WI38 (cell line): ENCODE data around the gene ENTPD2.

Experiments used
- H3K4me3 ChIP-seq: 2 replicates; pipeline ENCODE4 v1.5.1; 2011; ENCODE audit warnings: low read depth, mild to moderate bottlenecking, control low read depth, low read length
- CTCF ChIP-seq: IDR thresholded peaks from 2 replicates; pipeline ENCODE4 v1.5.1; 2012; ENCODE audit warnings: low read depth, mild to moderate bottlenecking, control low read depth, low read length

ENTPD2 gene

DNA sequence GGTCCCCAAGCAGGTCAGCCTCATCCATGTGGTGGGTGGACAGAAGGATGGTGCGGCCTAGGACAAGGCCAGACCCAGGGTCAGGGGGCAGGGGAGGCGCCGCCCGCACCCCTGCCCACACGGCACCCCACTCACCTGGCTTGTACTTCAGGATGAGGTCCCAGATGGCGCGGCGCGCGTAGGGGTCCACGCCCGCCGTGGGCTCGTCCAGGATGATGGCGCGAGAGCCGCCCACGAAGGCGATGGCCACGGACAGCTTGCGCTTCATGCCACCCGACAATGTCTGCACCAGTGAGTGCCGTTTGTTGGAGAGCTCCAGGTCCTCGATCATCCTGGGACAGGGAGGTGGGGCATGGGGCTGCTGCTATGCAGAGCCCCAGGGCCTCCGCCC lies 38.3 kb downstream of the ENTPD2 start:
- no peak for TF ChIP-seq CTCF

GRCh38 chr9:137014776-137015539 lies 38.9 kb downstream of the ENTPD2 start:
- no peak for TF ChIP-seq CTCF
- no peak overlapping the region for H3K4me3 ChIP-seq

More for the DNA sequence above, 38.3 kb downstream of the ENTPD2 start:
- H3K4me3 ChIP-seq: no peak overlapping the region

DNA sequence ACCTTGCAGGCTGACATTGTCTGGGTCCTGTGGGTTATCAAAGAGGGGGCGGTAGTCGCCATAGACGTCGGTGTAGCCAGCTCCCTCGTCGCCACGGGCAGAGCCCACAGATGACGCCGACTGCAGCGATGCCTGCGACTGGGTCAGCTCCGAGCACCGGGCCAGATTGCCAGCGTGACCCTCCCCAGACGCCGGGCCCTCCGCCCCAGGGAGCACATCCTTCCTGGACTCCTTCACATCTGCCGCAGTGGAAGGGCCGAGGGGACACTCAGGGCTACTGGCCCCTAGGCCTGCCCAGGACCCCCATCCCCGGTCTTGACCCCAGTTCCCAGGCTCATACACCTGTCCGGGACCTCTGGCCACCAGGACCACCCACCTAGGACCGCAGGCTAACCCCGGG lies 39.7 kb downstream of the ENTPD2 start:
- H3K4me3 ChIP-seq: no peak overlapping the region
- no peak for TF ChIP-seq CTCF

GRCh38 chr9:137013571-137013940 lies 40.3 kb downstream of the ENTPD2 start:
- no peak for TF ChIP-seq CTCF
- no peak overlapping the region for H3K4me3 ChIP-seq

DNA sequence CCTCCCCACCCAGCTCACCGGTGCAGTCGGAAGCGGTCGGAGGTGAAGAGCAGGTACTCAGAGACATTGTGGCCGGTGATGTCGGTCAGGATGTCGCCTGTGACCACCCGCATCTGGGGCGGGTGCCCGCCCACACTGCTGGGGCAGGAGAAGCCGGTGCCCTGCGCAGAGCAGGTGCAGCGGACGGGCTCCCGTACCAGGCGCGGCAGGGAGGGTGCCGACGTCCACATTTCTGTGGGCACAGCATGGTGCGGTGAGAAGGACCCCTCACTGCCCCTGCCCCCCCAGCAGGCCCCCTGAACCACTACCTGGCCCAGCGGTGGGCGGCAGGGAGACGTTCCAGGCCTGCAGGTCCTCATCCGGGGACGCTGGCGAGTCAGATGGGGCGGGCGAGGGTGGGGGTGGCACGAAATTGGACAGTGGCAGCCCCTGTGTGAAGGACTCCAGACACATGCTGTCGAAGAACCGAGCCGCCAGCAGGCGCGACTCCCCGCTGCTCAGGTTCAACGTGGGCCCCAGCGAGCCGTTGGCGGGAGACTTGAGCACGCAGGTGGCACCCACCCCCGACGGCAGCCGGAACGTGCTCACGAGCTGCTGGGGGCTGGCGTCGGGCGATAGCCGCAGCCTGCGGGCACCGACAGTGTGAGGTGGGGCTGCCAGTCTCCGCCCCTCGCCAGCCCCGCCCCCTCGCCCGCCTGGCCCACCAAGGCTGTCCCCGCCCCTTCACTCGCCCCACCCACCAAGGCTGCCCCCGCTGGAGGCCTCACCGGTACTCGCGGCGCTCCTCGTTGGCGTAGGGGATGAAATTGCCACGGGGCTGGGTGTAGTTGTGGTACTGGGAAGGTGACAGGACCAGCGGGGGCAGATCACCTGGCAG lies 40.9 kb downstream of the ENTPD2 start:
- no peak overlapping the region for H3K4me3 ChIP-seq
- TF ChIP-seq CTCF: no peak

- no peak for TF ChIP-seq CTCF
- no peak overlapping the region for H3K4me3 ChIP-seq
Observed at GRCh38 chr9:137011907-137012675, 41.8 kb downstream of the ENTPD2 start.

DNA sequence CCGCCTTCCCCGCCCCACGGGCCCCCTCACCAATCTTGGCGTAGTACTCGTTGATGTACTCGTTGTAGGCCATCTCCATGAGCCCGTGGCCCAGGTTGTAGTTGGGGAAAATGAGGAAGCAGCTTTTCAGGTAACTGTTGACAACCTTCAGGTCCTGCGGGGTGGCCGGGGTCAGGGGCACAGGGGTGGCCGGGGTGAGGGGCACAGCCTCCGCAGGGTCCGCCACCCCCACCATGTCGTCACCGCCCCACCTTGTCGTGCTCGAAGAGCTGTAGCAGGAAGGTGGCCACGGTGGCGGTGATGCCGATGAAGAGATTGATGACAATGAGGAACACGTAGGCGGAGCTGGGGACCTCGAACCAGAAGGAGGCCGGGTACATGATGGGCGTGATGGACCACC lies 42.7 kb downstream of the ENTPD2 start:
- no peak for TF ChIP-seq CTCF
- no peak overlapping the region for H3K4me3 ChIP-seq
